Naive thymus-derived CD4-positive, alpha-beta T cell (primary cell): ENCODE measurements around the gene PLD3. TPM values are rescaled to one million over a fixed set of nuclear protein-coding genes. Genes with fewer than 3 reads are reported as not detected.

Source experiments
- ATAC-seq: fragments of 150-1000 bp; cut with Tn5 transposase; 2 replicates; pipeline ENCODE4 v1.10.0; 2021; ENCODE audit warnings: mild to moderate bottlenecking, moderate library complexity
- CTCF ChIA-PET: fragments of 350-600 bp; sonication (Branson Sonifier 250); formaldehyde crosslinking; loops from one replicate; lab custom pipeline; 2021; ENCODE audit warnings: antibody characterized with exemption; lab: Charles Lee
- POLR2A ChIA-PET: fragments of 350-600 bp; sonication (Branson Sonifier 250); formaldehyde crosslinking; loops from one replicate; lab custom pipeline; 2021; ENCODE audit warnings: antibody characterized with exemption, inconsistent platforms; lab: Charles Lee
- DNase-seq, 9 donors: peaks; one replicate each; pipeline versions ENCODE4 v3.0.0 to v3.0.0-alpha.2; 2020 to 2022; ENCODE audit warnings: mixed read lengths in 1 of 9
- H3K27ac ChIP-seq: one replicate; pipeline ENCODE4 v1.7.0; 2013; ENCODE audit warnings: mild to moderate bottlenecking, low read depth, low read length, moderate library complexity
- H3K27me3 ChIP-seq, 2 donors: one replicate each; pipeline ENCODE4 v1.7.0; 2013; ENCODE audit warnings: low read length in 2 of 2, mild to moderate bottlenecking in 2 of 2, moderate library complexity in 2 of 2; ENCODE audit not compliant: control insufficient read depth in 2 of 2, insufficient read depth in 2 of 2
- H3K36me3 ChIP-seq, 3 experiments: 1 replicate in 2 of 3; 2 replicates in 1 of 3; pipeline ENCODE4 v1.7.0; 2013; ENCODE audit warnings: low read length in 3 of 3, mild to moderate bottlenecking in 3 of 3, moderate library complexity in 1 of 3; ENCODE audit not compliant: insufficient read depth in 3 of 3, control insufficient read depth in 2 of 3
- H3K4me1 ChIP-seq, 2 donors: one replicate each; pipeline ENCODE4 v1.7.0; 2013; ENCODE audit warnings: low read length in 2 of 2, mild to moderate bottlenecking in 2 of 2, moderate library complexity in 1 of 2; ENCODE audit not compliant: control insufficient read depth in 2 of 2, insufficient read depth in 2 of 2
- H3K4me3 ChIP-seq: 2 replicates; pipeline ENCODE4 v1.7.0; 2013; ENCODE audit warnings: mild to moderate bottlenecking, low read length
- H3K9me3 ChIP-seq, 3 experiments: 1 replicate in 2 of 3; 2 replicates in 1 of 3; pipeline ENCODE4 v1.7.0; 2013; ENCODE audit warnings: low read length in 3 of 3; ENCODE audit not compliant: control insufficient read depth in 2 of 3
- H3K27ac Mint-ChIP-seq, 9 donors: one replicate each; pipeline ENCODE4 v1.8.0; 2020 to 2022; ENCODE audit warnings: mixed read lengths in 9 of 9, mild to moderate bottlenecking in 8 of 9, moderate library complexity in 5 of 9, inconsistent platforms in 2 of 9
- H3K27me3 Mint-ChIP-seq, 5 donors: one replicate each; pipeline ENCODE4 v1.8.0; 2021 to 2022; ENCODE audit warnings: mixed read lengths in 5 of 5, mild to moderate bottlenecking in 1 of 5
- H3K36me3 Mint-ChIP-seq, 5 donors: one replicate each; pipeline ENCODE4 v1.8.0; 2020 to 2022; ENCODE audit warnings: mixed read lengths in 5 of 5, mild to moderate bottlenecking in 3 of 5, inconsistent platforms in 1 of 5
- H3K4me1 Mint-ChIP-seq, 7 donors: one replicate each; pipeline ENCODE4 v1.8.0; 2020 to 2022; ENCODE audit warnings: mixed read lengths in 7 of 7, mild to moderate bottlenecking in 3 of 7, inconsistent platforms in 1 of 7
- H3K4me3 Mint-ChIP-seq, 10 donors: one replicate each; pipeline ENCODE4 v1.8.0; 2020 to 2022; ENCODE audit warnings: mild to moderate bottlenecking in 10 of 10, mixed read lengths in 10 of 10, moderate library complexity in 6 of 10, inconsistent platforms in 2 of 10
- H3K9me3 Mint-ChIP-seq, 11 donors: one replicate each; pipeline ENCODE4 v1.8.0; 2020 to 2022; ENCODE audit warnings: mixed read lengths in 11 of 11, mild to moderate bottlenecking in 4 of 11, inconsistent platforms in 1 of 11, moderate library complexity in 1 of 11
- intact Hi-C, 2 donors: fragments of 100-400 bp; cut with micrococcal nuclease; formaldehyde crosslinking; loops; one replicate each; pipeline ENCODE4 v1.15.1; 2023
- polyA plus RNA-seq, 2 donors: library from polyadenylated mRNA; unstranded; fragments of 300-500 nt; fragmentation: Illumina TruSeq; gene quantifications; one replicate each; pipeline ENCODE4 v1.2.3, GENCODE V29; 2021
- total RNA-seq, 6 experiments: library from RNA in 5 of 6; stranded (reverse) in 5 of 6; gene quantifications; 1 replicate in 5 of 6; 2 replicates in 1 of 6; pipeline ENCODE4 v1.2.3 and lab custom pipeline; 2021 to 2026

PLD3 gene
- total and polyA plus RNA-seq, 7 experiments from 2014 or later = 60.1 to 137 (median 85.8) TPM

DNA sequence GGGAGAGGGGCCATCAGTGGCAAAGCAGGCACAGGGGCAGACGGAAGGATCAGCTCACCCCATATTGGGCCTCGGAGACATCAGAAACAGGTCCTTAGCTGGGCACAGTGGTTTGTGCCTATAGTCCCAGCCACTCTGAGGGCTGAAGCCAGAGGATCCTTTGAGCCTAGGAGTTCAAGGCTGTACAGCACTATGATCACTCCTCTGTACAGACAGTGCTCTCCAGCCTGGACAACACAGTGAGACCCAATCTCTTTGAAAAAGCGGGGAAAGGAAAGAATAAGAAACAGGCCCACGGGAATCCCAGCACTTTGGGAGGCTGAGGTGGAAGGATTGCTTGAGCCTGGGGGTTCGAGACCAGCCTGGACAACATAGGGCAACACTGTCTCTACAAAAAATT lies 71.3 kb downstream of the PLD3 start:
- peaks cover 0 to 9% (median 7%) of the 10 kb centered on the region in 3 experiments for H3K36me3 ChIP-seq
- intact Hi-C loops = loop anchor here (1.0 to 10.0 kb wide), 4 partner anchors 71 to 1075 kb away; partner anchors contain the start of genes C19orf47 (in 1 of the 2), COQ8B (in 1 of the 2), ITPKC (in 1 of the 2) and PLD3 (in 1 of the 2)
- no peak overlapping the region for H3K4me3 ChIP-seq
- H3K27me3 ChIP-seq = no peaks in the 10 kb centered on the region
- DNase-seq (no peak), ATAC-seq (no peak)
- H3K27me3 Mint-ChIP-seq = no peaks in the 10 kb centered on the region
- H3K4me1 ChIP-seq = peaks cover 8 to 12% of the 10 kb centered on the region in 2 donors
- no peak overlapping the region for H3K27ac ChIP-seq
- no peaks in the 10 kb centered on the region for H3K9me3 ChIP-seq
- peaks cover 0 to 7% (median 3%) of the 10 kb centered on the region in 5 donors for H3K36me3 Mint-ChIP-seq
- ChIA-PET CTCF (interaction anchor here (0.7 to 3.3 kb wide), 7 partner anchors 14 to 894 kb away, joined by 3 to 33 read pairs (median 5); partner anchors contain the start of genes BLVRB, SERTAD3 and SPTBN4), POLR2A (interaction anchor here (0.6 to 7.3 kb wide), 10 partner anchors 9 to 191 kb away, joined by 3 to 60 read pairs (median 6); partner anchors contain the start of genes BLVRB, SERTAD3 and SPTBN4)
- H3K9me3 Mint-ChIP-seq = peaks cover 0 to 3% (median 0%) of the 10 kb centered on the region in 11 donors
- H3K4me3 Mint-ChIP-seq = peak overlapping the region; percentile 26 to 87 (median 74)
- peaks cover 10 to 54% (median 38%) of the 10 kb centered on the region in 7 donors for H3K4me1 Mint-ChIP-seq
- H3K27ac Mint-ChIP-seq = peak overlapping the region in 6 of 9 donors; percentile 51 to 95 (median 68)

DNA sequence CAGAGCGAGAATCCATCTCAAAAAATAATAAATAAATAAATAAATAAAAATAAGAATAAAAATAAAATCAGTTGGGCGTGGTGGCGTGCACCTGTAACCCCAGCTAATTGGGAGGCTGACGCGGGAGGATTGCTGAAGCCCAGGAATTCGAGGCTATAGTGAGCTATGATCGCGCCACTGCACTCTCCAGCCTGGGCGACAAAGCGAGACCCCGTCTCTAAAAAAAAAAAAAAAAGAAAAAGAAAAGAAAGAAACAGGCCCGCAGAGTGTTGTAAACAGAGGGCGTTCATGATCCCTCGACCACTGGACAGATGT lies 71.9 kb downstream of the PLD3 start:
- ATAC-seq (no peak), DNase-seq (no peak)
- Mint-ChIP-seq H3K4me3 (peak overlapping the region; percentile 84 to 93 (median 90)), H3K27me3 (no peaks in the 10 kb centered on the region), H3K9me3 (peaks cover 0 to 5% (median 0%) of the 10 kb centered on the region in 11 donors), H3K4me1 (peaks cover 12 to 55% (median 40%) of the 10 kb centered on the region in 7 donors), H3K27ac (peak overlapping the region; percentile 54 to 100 (median 92)), H3K36me3 (peaks cover 0 to 7% (median 4%) of the 10 kb centered on the region in 5 donors)
- Histone ChIP-seq H3K36me3 (peaks cover 0 to 15% (median 7%) of the 10 kb centered on the region in 3 experiments), H3K4me1 (peaks cover 10 to 15% of the 10 kb centered on the region in 2 donors), H3K9me3 (no peaks in the 10 kb centered on the region), H3K27me3 (no peaks in the 10 kb centered on the region), H3K27ac (peak overlapping the region; percentile 90), H3K4me3 (peak overlapping the region; percentile 79)
- POLR2A ChIA-PET = interaction anchor here (0.6 to 7.3 kb wide), 17 partner anchors 8 to 190 kb away, joined by 3 to 60 read pairs (median 4); partner anchors contain the start of genes BLVRB, C19orf47, PLD3 and SERTAD3
- CTCF ChIA-PET = interaction anchor here (0.6 to 3.3 kb wide), 10 partner anchors 9 to 893 kb away, joined by 3 to 33 read pairs (median 4); partner anchors contain the start of genes BLVRB, SERTAD3 and SPTBN4
- intact Hi-C loops = loop anchor here (1.0 to 10.0 kb wide), 4 partner anchors 72 to 1076 kb away; partner anchors contain the start of genes C19orf47 (in 1 of the 2), COQ8B (in 1 of the 2), ITPKC (in 1 of the 2) and PLD3 (in 1 of the 2)

DNA sequence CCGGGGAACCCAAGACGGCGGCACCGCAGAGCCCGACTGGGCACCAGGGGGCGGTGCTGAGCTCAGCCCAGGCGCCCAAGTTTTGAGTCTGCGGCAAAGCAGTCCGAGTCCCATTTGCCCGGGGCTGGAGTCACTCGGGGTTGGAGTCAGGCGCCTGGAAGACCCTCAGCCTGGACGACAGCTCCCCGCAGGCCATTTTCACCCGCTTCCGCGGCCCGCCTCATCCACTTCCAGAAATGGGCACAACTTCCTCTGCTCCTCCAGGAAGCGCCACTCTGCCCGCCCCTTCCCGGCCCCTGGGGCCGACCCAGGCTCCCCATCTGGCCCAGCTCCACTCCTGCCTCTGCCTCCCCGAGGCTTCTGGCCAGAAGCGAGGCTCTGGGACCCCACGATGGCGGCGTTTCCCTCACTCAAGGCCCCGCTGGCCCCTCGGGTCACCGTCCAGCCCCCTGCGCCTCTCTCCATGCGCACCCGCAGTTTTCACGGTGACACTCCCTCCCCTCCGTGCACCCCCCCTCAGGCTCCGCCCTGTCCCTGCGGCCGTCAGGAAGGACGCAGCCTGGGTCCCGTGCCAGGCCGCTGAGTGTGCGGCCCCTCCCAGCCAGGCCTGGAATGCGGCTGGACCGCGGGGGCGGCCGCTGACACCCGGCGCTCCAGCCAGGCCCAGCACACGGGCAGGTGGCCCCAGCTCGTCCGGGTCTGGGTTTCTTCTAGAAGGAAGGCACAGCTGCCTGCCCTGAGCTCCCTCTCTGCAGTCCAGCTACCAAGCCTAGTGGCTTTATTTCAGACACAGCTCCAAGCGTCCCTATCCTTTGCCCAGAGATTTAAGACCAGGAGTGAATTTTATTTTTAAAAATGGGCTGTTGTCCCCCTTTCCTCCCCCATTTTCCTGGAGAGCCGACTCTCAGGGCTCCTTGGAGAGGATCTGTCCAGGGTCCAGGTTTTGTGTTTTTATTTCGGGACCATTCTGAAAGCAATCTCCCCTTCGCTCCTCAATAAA lies 72.6 kb downstream of the PLD3 start:
- Histone ChIP-seq H3K4me3 (peak overlapping the region; percentile 79), H3K4me1 (peaks cover 11 to 15% of the 10 kb centered on the region in 2 donors), H3K27me3 (no peaks in the 10 kb centered on the region), H3K36me3 (peaks cover 0 to 17% (median 7%) of the 10 kb centered on the region in 3 experiments), H3K27ac (peak overlapping the region; percentile 90), H3K9me3 (no peaks in the 10 kb centered on the region)
- ChIA-PET CTCF (interaction anchor here (0.6 to 3.3 kb wide), 12 partner anchors 8 to 892 kb away, joined by 3 to 33 read pairs (median 4); partner anchors contain the start of genes BLVRB, SERTAD3 and SPTBN4), POLR2A (interaction anchor here (0.5 to 7.3 kb wide), 19 partner anchors 9 to 261 kb away, joined by 3 to 60 read pairs (median 4); partner anchors contain the start of genes BLVRB, C19orf47, PLD3 and SERTAD3)
- ATAC-seq (peak; percentile 66), DNase-seq (peak; percentile 58 to 81 (median 67))
- peaks cover 12 to 54% (median 40%) of the 10 kb centered on the region in 7 donors for H3K4me1 Mint-ChIP-seq
- peaks cover 0 to 5% (median 0%) of the 10 kb centered on the region in 11 donors for H3K9me3 Mint-ChIP-seq
- H3K27me3 Mint-ChIP-seq = peaks cover 0 to 2% (median 0%) of the 10 kb centered on the region in 5 donors
- peak overlapping the region; percentile 84 to 94 (median 91) for H3K4me3 Mint-ChIP-seq
- intact Hi-C loops = loop anchor here (1.0 to 10.0 kb wide), 9 partner anchors 12 to 1076 kb away; partner anchors contain the start of genes BLVRB (in 2 of the 2), C19orf47 (in 2 of the 2), PLD3 (in 2 of the 2) and COQ8B (in 1 of the 2)
- H3K36me3 Mint-ChIP-seq = peaks cover 0 to 7% (median 4%) of the 10 kb centered on the region in 5 donors
- peak overlapping the region; percentile 93 to 100 (median 97) for H3K27ac Mint-ChIP-seq

DNA sequence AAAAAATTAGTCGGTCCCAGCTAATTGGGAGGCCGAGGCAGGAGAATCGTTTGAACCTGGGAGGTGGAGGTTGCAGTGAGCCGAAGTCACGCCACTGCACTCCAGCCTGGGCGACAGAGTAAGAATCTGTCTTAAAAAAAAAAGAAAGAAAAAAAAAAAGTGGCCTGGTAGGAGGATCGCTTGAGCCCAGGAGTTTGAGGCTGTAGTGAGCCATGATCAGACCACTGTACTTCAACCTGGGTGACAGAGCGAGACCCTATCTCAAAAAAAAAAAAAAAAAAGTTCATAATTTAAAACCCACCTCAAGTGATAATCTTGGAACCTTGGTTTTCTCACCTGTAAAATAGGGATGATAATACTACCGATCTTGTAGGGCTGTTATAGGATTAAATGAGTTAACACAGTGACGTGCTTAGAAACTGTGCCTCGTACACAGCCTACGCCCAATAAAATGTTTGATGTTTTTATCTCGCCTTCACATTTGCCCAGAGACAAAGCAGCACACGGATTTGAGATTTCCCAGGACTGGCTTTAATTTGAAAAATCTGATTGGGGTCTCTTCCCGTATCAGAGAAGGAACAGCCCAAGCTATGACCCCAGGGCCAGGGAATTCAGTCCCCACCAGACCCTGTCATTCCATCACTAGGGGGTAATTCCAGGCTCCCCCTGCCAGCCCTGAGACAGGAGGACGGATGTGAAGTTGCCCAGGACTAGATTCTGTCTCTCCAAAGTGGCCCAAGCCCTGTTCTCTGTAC lies 73.7 kb downstream of the PLD3 start:
- DNase-seq (peak in 4 of 9 donors; percentile 32 to 40 (median 35)), ATAC-seq (no peak)
- intact Hi-C loops = loop anchor here (1.0 to 10.0 kb wide), 9 partner anchors 11 to 1077 kb away; partner anchors contain the start of genes BLVRB (in 2 of the 2), C19orf47 (in 1 of the 2), COQ8B (in 1 of the 2) and ITPKC (in 1 of the 2)
- Mint-ChIP-seq H3K4me1 (peaks cover 12 to 49% (median 40%) of the 10 kb centered on the region in 7 donors), H3K4me3 (peak overlapping the region; percentile 28 to 93 (median 90)), H3K27ac (peak overlapping the region; percentile 93 to 100 (median 97)), H3K36me3 (peaks cover 0 to 7% (median 4%) of the 10 kb centered on the region in 5 donors), H3K9me3 (peaks cover 0 to 5% (median 0%) of the 10 kb centered on the region in 11 donors), H3K27me3 (peaks cover 0 to 2% (median 0%) of the 10 kb centered on the region in 5 donors)
- ChIA-PET CTCF (interaction anchor here (2.3 to 3.3 kb wide), 2 partner anchors 21 to 43 kb away, joined by 16 to 33 read pairs; partner anchors contain the start of genes BLVRB, SERTAD3 and SPTBN4), POLR2A (interaction anchor here (0.7 to 7.3 kb wide), 8 partner anchors 11 to 262 kb away, joined by 3 to 60 read pairs (median 10); partner anchors contain the start of genes BLVRB, SERTAD3 and SPTBN4)
- Histone ChIP-seq H3K36me3 (peaks cover 0 to 17% (median 7%) of the 10 kb centered on the region in 3 experiments), H3K27ac (peak overlapping the region; percentile 90), H3K4me1 (peaks cover 15 to 18% of the 10 kb centered on the region in 2 donors), H3K27me3 (no peaks in the 10 kb centered on the region), H3K9me3 (no peaks in the 10 kb centered on the region), H3K4me3 (no peak overlapping the region)
